ENCODE results near the gene CLDN7. TPM values are rescaled to one million over a fixed set of nuclear protein-coding genes. Genes with fewer than 3 reads are reported as not detected.
"Not testable (repeated sequence)": the region's sequence is repeated elsewhere in the genome, so short reads cannot be mapped to it uniquely, and the experiment has no call there.

CLDN7 gene
- total and polyA plus RNA-seq, 2 experiments from 2014 or later = 0.51 to 0.83 TPM

DNA sequence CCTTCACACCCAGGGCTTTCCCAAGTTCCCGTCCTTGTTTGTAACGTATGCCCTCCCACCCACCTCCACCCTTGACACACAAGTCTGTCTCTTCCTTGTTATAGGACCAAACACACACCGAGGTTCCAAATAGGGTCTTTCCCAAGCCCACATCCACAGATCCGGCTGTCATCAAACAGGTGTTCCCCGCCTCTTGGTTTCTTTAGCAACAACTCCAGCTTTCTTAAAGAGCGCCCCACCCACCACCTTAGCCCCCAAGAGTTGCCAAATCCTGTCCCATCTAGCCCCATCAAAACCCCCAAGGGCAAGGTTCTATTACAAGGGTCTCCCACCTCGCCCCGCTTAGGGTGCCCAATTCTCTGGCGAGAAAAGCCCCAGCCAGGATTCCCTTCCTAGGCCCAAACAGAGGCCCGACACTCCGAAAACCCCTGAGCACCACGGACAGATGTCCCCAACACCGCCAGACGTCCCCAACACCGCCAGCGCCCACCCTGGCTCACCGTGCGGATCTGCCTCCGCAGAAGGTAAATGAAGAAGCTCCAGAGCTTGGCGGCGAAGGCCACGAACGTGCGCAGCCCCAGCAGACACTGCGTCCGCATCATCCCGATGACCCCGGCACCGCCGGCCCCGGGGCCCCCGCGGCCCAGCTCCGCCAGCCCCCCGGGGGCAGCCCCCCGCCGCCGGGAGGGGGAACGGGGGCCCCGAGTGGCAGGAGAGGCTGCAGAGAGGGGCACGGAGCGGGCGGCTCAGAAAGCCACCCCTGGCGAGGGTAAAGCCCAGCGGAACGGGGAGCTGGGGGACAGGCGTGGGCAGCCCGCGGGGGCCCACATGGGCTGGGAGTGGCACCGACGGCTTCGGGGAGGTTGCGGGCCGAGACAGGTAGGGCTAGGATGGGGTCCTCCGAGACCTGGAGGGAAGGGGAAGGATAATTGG lies 11.3 kb downstream of the CLDN7 start:
- no peak for DNase-seq (ENCODE audit: low read depth in 1 of 2, low spot score in 1 of 2)
- Histone ChIP-seq H3K9me3 (ENCODE audit: low read depth) (no peaks in the 10 kb centered on the region), H3K4me1 (ENCODE audit: low read depth) (peaks cover 19% of the 10 kb centered on the region), H3K4me3 (peak overlapping the region; percentile 69), H3K27ac (peak overlapping the region; percentile 99), H3K36me3 (peaks cover 11% of the 10 kb centered on the region), H3K27me3 (no peaks in the 10 kb centered on the region)
- TF ChIP-seq CTCF (IDR thresholded peaks at IDR 0.05; ENCODE audit: low read depth, low read length) = no peak

- TF ChIP-seq CTCF (IDR thresholded peaks at IDR 0.05; ENCODE audit: low read depth, low read length) = no peak
- H3K36me3 ChIP-seq = peaks cover 14% of the 10 kb centered on the region
- peak overlapping the region; percentile 99 for H3K27ac ChIP-seq
Observed at GRCh38 chr17:7249830-7250229, 12.4 kb downstream of the CLDN7 start.

GRCh38 chr17:7249214-7249613 lies 13.1 kb downstream of the CLDN7 start:
- no peaks in the 10 kb centered on the region for H3K9me3 ChIP-seq (ENCODE audit: low read depth)
- H3K4me1 ChIP-seq (ENCODE audit: low read depth) = peaks cover 19% of the 10 kb centered on the region
- TF ChIP-seq CTCF (IDR thresholded peaks at IDR 0.05; ENCODE audit: low read depth, low read length) = no peak
- no peak for DNase-seq (ENCODE audit: low read depth in 1 of 2, low spot score in 1 of 2)
- peak overlapping the region; percentile 70 for H3K27ac ChIP-seq
- H3K36me3 ChIP-seq = peaks cover 17% of the 10 kb centered on the region
- H3K4me3 ChIP-seq = no peak overlapping the region
- H3K27me3 ChIP-seq = no peaks in the 10 kb centered on the region

More at GRCh38 chr17:7249830-7250229, 12.4 kb downstream of the CLDN7 start:
- H3K9me3 ChIP-seq (ENCODE audit: low read depth) = no peaks in the 10 kb centered on the region
- H3K4me1 ChIP-seq (ENCODE audit: low read depth) = peaks cover 19% of the 10 kb centered on the region
- no peak for DNase-seq (ENCODE audit: low read depth in 1 of 2, low spot score in 1 of 2)
- peak overlapping the region; percentile 69 for H3K4me3 ChIP-seq
- H3K27me3 ChIP-seq = no peaks in the 10 kb centered on the region

GRCh38 chr17:7248796-7249195 lies 13.5 kb downstream of the CLDN7 start:
- Histone ChIP-seq H3K4me3 (no peak overlapping the region), H3K4me1 (ENCODE audit: low read depth) (peaks cover 19% of the 10 kb centered on the region), H3K27me3 (no peaks in the 10 kb centered on the region), H3K36me3 (peaks cover 17% of the 10 kb centered on the region), H3K9me3 (ENCODE audit: low read depth) (no peaks in the 10 kb centered on the region), H3K27ac (peak overlapping the region; percentile 70)
- TF ChIP-seq CTCF (IDR thresholded peaks at IDR 0.05; ENCODE audit: low read depth, low read length) = no peak
- no peak for DNase-seq (ENCODE audit: low read depth in 1 of 2, low spot score in 1 of 2)

DNA sequence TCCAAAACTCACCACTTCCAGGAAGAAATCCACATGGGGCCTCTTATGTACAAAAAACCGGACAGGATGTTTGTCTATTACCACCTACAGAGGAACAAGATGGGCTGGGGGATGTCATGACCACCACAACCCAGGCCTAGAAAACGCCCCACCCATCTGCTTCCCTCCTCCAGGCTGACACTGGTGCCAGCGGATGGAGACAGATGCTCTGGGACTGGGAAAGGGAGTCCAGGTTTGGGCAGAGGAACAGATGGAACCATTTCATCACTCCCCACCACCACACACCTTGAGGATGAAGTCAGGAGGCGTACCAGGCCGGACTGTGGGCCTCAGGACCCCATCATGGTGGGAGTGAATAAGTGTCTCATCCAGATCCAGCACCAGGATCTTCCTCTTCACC lies 15.5 kb downstream of the CLDN7 start:
- peaks cover 17% of the 10 kb centered on the region for H3K36me3 ChIP-seq
- no peaks in the 10 kb centered on the region for H3K9me3 ChIP-seq (ENCODE audit: low read depth)
- no peak overlapping the region for H3K27ac ChIP-seq
- no peak for DNase-seq (ENCODE audit: low read depth in 1 of 2, low spot score in 1 of 2)
- peaks cover 21% of the 10 kb centered on the region for H3K4me1 ChIP-seq (ENCODE audit: low read depth)
- TF ChIP-seq CTCF (IDR thresholded peaks at IDR 0.05; ENCODE audit: low read depth, low read length) = no peak
- H3K4me3 ChIP-seq = no peak overlapping the region
- no peaks in the 10 kb centered on the region for H3K27me3 ChIP-seq

DNA sequence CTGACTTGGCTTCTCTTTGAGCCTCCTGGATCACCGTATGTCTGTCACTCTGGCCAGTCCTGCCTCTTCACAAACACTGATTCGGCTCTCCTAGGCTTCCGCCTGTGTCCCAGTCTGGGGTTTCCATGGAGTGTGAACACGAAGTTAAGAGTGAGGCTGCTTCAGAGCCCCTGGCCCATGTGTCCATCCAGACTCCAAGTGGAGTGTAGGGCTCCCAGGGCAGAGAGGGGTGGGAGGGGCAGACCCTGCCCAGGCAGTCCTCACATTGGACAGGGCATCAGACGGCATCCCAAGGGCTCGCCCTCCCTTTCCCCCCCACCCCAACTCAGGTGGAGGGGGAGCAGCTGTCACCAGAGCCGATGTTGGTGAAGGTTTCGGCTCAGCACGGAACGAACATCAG lies 18.4 kb downstream of the CLDN7 start:
- not testable (repeated sequence) for H3K4me3 ChIP-seq; H3K9me3 ChIP-seq (ENCODE audit: low read depth); DNase-seq (ENCODE audit: low read depth in 1 of 2, low spot score in 1 of 2); H3K27me3 ChIP-seq
- peak overlapping the region; percentile 98 for H3K27ac ChIP-seq
- H3K36me3 ChIP-seq = peaks cover 17% of the 10 kb centered on the region
- H3K4me1 ChIP-seq (ENCODE audit: low read depth) = peaks cover 22% of the 10 kb centered on the region
